IMR-90 (cell line): ENCODE measurements around the gene KRT78. TPM values are rescaled to one million over a fixed set of nuclear protein-coding genes. Genes with fewer than 3 reads are reported as not detected.

Experiments used
- ATAC-seq: fragments of 200-7000 bp; cut with Tn5 transposase; 2 replicates; pipeline ENCODE4 v1.9.1; 2020; ENCODE audit warnings: low read depth, mild to moderate bottlenecking, moderate library complexity
- BruUV-seq: library from RNA; stranded (reverse); fragments of 400-500 nt; replicated peaks from 2 replicates; lab custom pipeline; 2021; lab: Mats Ljungman, UMichigan
- CTCF ChIA-PET: fragments of 300-600 bp; formaldehyde crosslinking; extraction: SDS; loops from one replicate; lab custom pipeline; 2021; ENCODE audit warnings: antibody characterized with exemption; lab: Yijun Ruan, JAX
- POLR2A ChIA-PET: fragments of 300-600 bp; sonication (Branson Sonifier 250); formaldehyde crosslinking; loops from one replicate; lab custom pipeline; 2022; ENCODE audit warnings: antibody characterized with exemption; ENCODE audit not compliant: unreplicated experiment; lab: Charles Lee
- DNase-seq: peaks from one replicate; pipeline ENCODE4 v3.0.0; 2013
- H2AFZ ChIP-seq: replicated peaks from 2 replicates; pipeline ENCODE3; 2013; ENCODE audit warnings: low read length, mild to moderate bottlenecking; ENCODE audit not compliant: poor library complexity
- H2AK5ac ChIP-seq: 2 replicates; pipeline ENCODE4 v1.6.1; 2013; ENCODE audit warnings: low read depth, low read length, inconsistent platforms
- H2AK9ac ChIP-seq: replicated peaks from 2 replicates; pipeline ENCODE3; 2013; ENCODE audit warnings: mild to moderate bottlenecking, low read depth, low read length, moderate library complexity; ENCODE audit not compliant: poor library complexity
- H2BK120ac ChIP-seq: 2 replicates; pipeline ENCODE4 v1.6.1; 2013; ENCODE audit warnings: low read depth, low read length, inconsistent platforms
- H2BK15ac ChIP-seq: 3 replicates; pipeline ENCODE4 v1.6.1; 2013; ENCODE audit warnings: low read depth, low read length, inconsistent platforms
- H2BK20ac ChIP-seq: 2 replicates; pipeline ENCODE4 v1.6.1; 2013; ENCODE audit warnings: low read depth, mild to moderate bottlenecking, inconsistent platforms, low read length, moderate library complexity
- H2BK5ac ChIP-seq: 2 replicates; pipeline ENCODE4 v1.6.1; 2013; ENCODE audit warnings: mild to moderate bottlenecking, low read depth, low read length, inconsistent platforms; ENCODE audit not compliant: poor library complexity, severe bottlenecking
- H3K14ac ChIP-seq: replicated peaks from 2 replicates; pipeline ENCODE4 v1.6.1; 2013; ENCODE audit warnings: low read depth, low read length, inconsistent platforms
- H3K18ac ChIP-seq: 2 replicates; pipeline ENCODE4 v1.6.1; 2013; ENCODE audit warnings: low read depth, low read length, control low read depth
- H3K23ac ChIP-seq: 2 replicates; pipeline ENCODE4 v1.6.1; 2013; ENCODE audit warnings: low read depth, low read length, inconsistent platforms
- H3K27ac ChIP-seq: 2 replicates; pipeline ENCODE4 v1.5.1; 2013; ENCODE audit warnings: mild to moderate bottlenecking, control low read depth, low read length; ENCODE audit not compliant: insufficient read depth
- H3K27me3 ChIP-seq: 2 replicates; pipeline ENCODE4 v1.6.1; 2013; ENCODE audit warnings: low read length; ENCODE audit not compliant: control insufficient read depth, insufficient read depth
- H3K36me3 ChIP-seq: 2 replicates; pipeline ENCODE4 v1.6.1; 2013; ENCODE audit warnings: low read length, mixed read lengths; ENCODE audit not compliant: control insufficient read depth, insufficient read depth
- H3K4ac ChIP-seq: 2 replicates; pipeline ENCODE4 v1.6.1; 2013; ENCODE audit warnings: low read depth, low read length, inconsistent platforms
- H3K4me1 ChIP-seq: 2 replicates; pipeline ENCODE4 v1.6.1; 2013; ENCODE audit warnings: low read length, mixed read lengths; ENCODE audit not compliant: control insufficient read depth, insufficient read depth
- H3K4me2 ChIP-seq: 2 replicates; pipeline ENCODE4 v1.6.1; 2013; ENCODE audit warnings: low read depth, mild to moderate bottlenecking, control low read depth, low read length, moderate library complexity
- H3K4me3 ChIP-seq: 2 replicates; pipeline ENCODE4 v1.5.1; 2013; ENCODE audit warnings: low read depth, mild to moderate bottlenecking, control low read depth, low read length, moderate library complexity; ENCODE audit not compliant: insufficient read depth
- H3K56ac ChIP-seq: 2 replicates; pipeline ENCODE4 v1.6.1; 2013; ENCODE audit warnings: low read length, inconsistent platforms; ENCODE audit not compliant: insufficient read depth; ENCODE audit errors: extremely low read depth
- H3K79me1 ChIP-seq, 2 experiments: 2 replicates each; pipeline ENCODE4 v1.6.1; 2013; ENCODE audit warnings: low read length in 2 of 2, inconsistent platforms in 1 of 2, low read depth in 1 of 2
- H3K9ac ChIP-seq: 2 replicates; pipeline ENCODE4 v1.6.1; 2013; ENCODE audit warnings: low read depth, low read length, control low read depth
- H3K9me1 ChIP-seq: 2 replicates; pipeline ENCODE4 v1.6.1; 2013; ENCODE audit warnings: low read length, inconsistent platforms; ENCODE audit not compliant: insufficient read depth
- H3K9me3 ChIP-seq: 2 replicates; pipeline ENCODE4 v1.6.1; 2013; ENCODE audit warnings: low read length; ENCODE audit not compliant: control insufficient read depth, insufficient read depth
- H4K20me1 ChIP-seq: 2 replicates; pipeline ENCODE4 v1.6.1; 2013; ENCODE audit warnings: low read length, inconsistent platforms; ENCODE audit not compliant: insufficient read depth
- H4K5ac ChIP-seq: 2 replicates; pipeline ENCODE4 v1.6.1; 2013; ENCODE audit warnings: mild to moderate bottlenecking, low read depth, low read length, control low read depth
- H4K8ac ChIP-seq, 2 experiments: 2 replicates each; pipeline ENCODE4 v1.6.1; 2013; ENCODE audit warnings: low read depth in 2 of 2, low read length in 2 of 2, control low read depth in 1 of 2, inconsistent platforms in 1 of 2
- H4K91ac ChIP-seq: 2 replicates; pipeline ENCODE4 v1.6.1; 2013; ENCODE audit warnings: low read depth, low read length, inconsistent platforms; ENCODE audit not compliant: insufficient read depth
- BHLHE40 ChIP-seq: fragments of 150-350 bp; IDR thresholded peaks from 2 replicates; pipeline ENCODE4 v1.6.1; 2016; ENCODE audit warnings: mild to moderate bottlenecking, low read depth, low read length
- CEBPB ChIP-seq: IDR thresholded peaks from 2 replicates; pipeline ENCODE4 v1.6.1; 2012; ENCODE audit warnings: low read depth, low read length, improper control_type of control experiment
- CHD1 ChIP-seq: IDR thresholded peaks from 2 replicates; pipeline ENCODE4 v1.6.1; 2012; ENCODE audit warnings: low read depth, low read length, improper control_type of control experiment
- CTCF ChIP-seq: conservative IDR thresholded peaks from 2 replicates; pipeline ENCODE4 v1.5.1; 2012; ENCODE audit warnings: mild to moderate bottlenecking, low read depth, low read length, improper control_type of control experiment
- ELK1 ChIP-seq: fragments of 150-350 bp; IDR thresholded peaks from 2 replicates; pipeline ENCODE4 v1.6.1; 2016; ENCODE audit warnings: low read depth, mild to moderate bottlenecking, low read length, moderate library complexity, borderline replicate concordance
- FOS ChIP-seq: fragments of 150-350 bp; IDR thresholded peaks from 2 replicates; pipeline ENCODE4 v1.6.1; 2016; ENCODE audit warnings: low read depth, low read length
- MAFK ChIP-seq: IDR thresholded peaks from 2 replicates; pipeline ENCODE4 v1.6.1; 2012; ENCODE audit warnings: low read depth, low read length, improper control_type of control experiment
- MAZ ChIP-seq: IDR thresholded peaks from 2 replicates; pipeline ENCODE4 v1.6.1; 2012; ENCODE audit warnings: low read depth, mild to moderate bottlenecking, low read length, improper control_type of control experiment, moderate library complexity, borderline replicate concordance
- MXI1 ChIP-seq: IDR thresholded peaks from 2 replicates; pipeline ENCODE4 v1.6.1; 2012; ENCODE audit warnings: low read depth, mild to moderate bottlenecking, low read length, moderate library complexity, borderline replicate concordance
- NFE2L2 ChIP-seq: fragments of 150-350 bp; IDR thresholded peaks from 2 replicates; pipeline ENCODE4 v1.6.1; 2016; ENCODE audit warnings: low read depth, mild to moderate bottlenecking, low read length
- POLR2A ChIP-seq: IDR thresholded peaks from 2 replicates; pipeline ENCODE4 v1.6.1; 2012; ENCODE audit warnings: mild to moderate bottlenecking, low read depth, low read length
- RCOR1 ChIP-seq: IDR thresholded peaks from 2 replicates; pipeline ENCODE4 v1.6.1; 2012; ENCODE audit warnings: mild to moderate bottlenecking, low read length, improper control_type of control experiment; ENCODE audit not compliant: insufficient replicate concordance
- RFX5 ChIP-seq: IDR thresholded peaks from 2 replicates; pipeline ENCODE4 v1.8.0; 2012; ENCODE audit warnings: low read depth, mild to moderate bottlenecking, low read length, moderate library complexity
- SMC3 ChIP-seq: fragments of 150-350 bp; IDR thresholded peaks from 2 replicates; pipeline ENCODE4 v1.6.1; 2016; ENCODE audit warnings: low read depth, mild to moderate bottlenecking, antibody characterized with exemption, low read length, moderate library complexity
- USF2 ChIP-seq: fragments of 150-350 bp; IDR thresholded peaks from 2 replicates; pipeline ENCODE4 v1.6.1; 2017; ENCODE audit warnings: mild to moderate bottlenecking, antibody characterized with exemption, low read length, low read depth
- WGBS, 2 experiments: methylation state at CpG; one replicate each; pipeline versions ENCODE4 v1.1.5 to v1.1.7; 2013; ENCODE audit warnings: missing lambda C conversion rate in 2 of 2; ENCODE audit not compliant: insufficient read length in 1 of 2; ENCODE audit errors: extremely low coverage in 2 of 2; 5-methylcytosine and 5-hydroxymethylcytosine counted together
- dilution Hi-C: fragments of 300-500 bp; cut with HindIII; formaldehyde crosslinking; loops from one replicate; pipeline ENCODE4 v1.14.3; 2018; ENCODE audit warnings: low sequenced_read_pairs; ENCODE audit not compliant: unreplicated experiment
- in situ Hi-C: fragments of 300-500 bp; cut with MboI; formaldehyde crosslinking; loops from 3 replicates; pipeline ENCODE4 v1.14.3; 2019; ENCODE audit warnings: low sequenced_read_pairs, inconsistent platforms, mixed read lengths
- intact Hi-C: fragments of 100-400 bp; cut with micrococcal nuclease; formaldehyde crosslinking; loops from 2 replicates; pipeline ENCODE4 v1.10.0; 2022
- polyA plus RNA-seq, 3 experiments: library from polyadenylated mRNA; depleted of rRNA; stranded (reverse); fragments of >200 nt; gene quantifications; 2 replicates each; pipeline ENCODE4 v1.2.3, GENCODE V29; 2012; ENCODE audit warnings: low replicate concordance in 1 of 3
- total RNA-seq: library from RNA; depleted of rRNA; stranded (reverse); fragments of >200 nt; gene quantifications from 2 replicates; pipeline ENCODE4 v1.2.3, GENCODE V29; 2012

The KRT78 gene
- total and polyA plus RNA-seq, 2 of the 4 experiments (the other 2 are of a cell fraction) = not detected

- H2BK120ac ChIP-seq = peak overlapping the region; percentile 54; the same call in 1 of the 2 replicates
- no peak for ATAC-seq
- no peak overlapping the region for H3K4me2 ChIP-seq
- ChIA-PET CTCF (no interaction called here), POLR2A (no interaction called here)
- dilution Hi-C loops (no loop called here), in situ Hi-C loops (no loop called here), intact Hi-C loops (no loop called here)
- peaks cover 7% of the 10 kb centered on the region; the same call in 1 of the 2 replicates for H3K27me3 ChIP-seq
- TF ChIP-seq FOS (no peak), CTCF (no peak), SMC3 (no peak), USF2 (no peak), MAZ (no peak), CHD1 (no peak), CEBPB (no peak), POLR2A (no peak), RCOR1 (no peak), NFE2L2 (no peak), RFX5 (no peak), ELK1 (no peak), MXI1 (no peak), MAFK (no peak), BHLHE40 (no peak)
- no peak for DNase-seq
- H2AK9ac ChIP-seq = no peak overlapping the region
- no peak overlapping the region for H2AFZ ChIP-seq
- BruUV-seq = no TSS peak
- H4K91ac ChIP-seq = peak overlapping the region; percentile 81
- 80% methylated on average over 1 of the region's 4 CpGs; no CpG with 5 or more reads in 1 of the 2 experiments for WGBS, 2 experiments
- H2BK20ac ChIP-seq = peak overlapping the region; percentile 62; the same call in 1 of the 2 replicates
- no peaks in the 10 kb centered on the region for H3K79me1 ChIP-seq
- H3K9ac ChIP-seq = no peak overlapping the region
- no peak overlapping the region for H3K14ac ChIP-seq
- no peaks in the 10 kb centered on the region for H3K36me3 ChIP-seq
- H4K8ac ChIP-seq = no peak overlapping the region
- no peak overlapping the region for H3K27ac ChIP-seq
- H3K4ac ChIP-seq = no peak overlapping the region
- no peak overlapping the region for H3K56ac ChIP-seq
- no peak overlapping the region for H3K23ac ChIP-seq
- peaks cover 20% of the 10 kb centered on the region for H3K9me1 ChIP-seq
- H2BK15ac ChIP-seq = no peak overlapping the region
- H2BK5ac ChIP-seq = no peak overlapping the region
- peak overlapping the region; percentile 49; the same call in 1 of the 2 replicates for H2AK5ac ChIP-seq
- no peak overlapping the region for H3K18ac ChIP-seq
- no peaks in the 10 kb centered on the region for H3K9me3 ChIP-seq
- H3K4me3 ChIP-seq = no peak overlapping the region
- H4K5ac ChIP-seq = no peak overlapping the region
- H3K4me1 ChIP-seq = peaks cover 18% of the 10 kb centered on the region
- no peaks in the 10 kb centered on the region for H4K20me1 ChIP-seq
These were observed 14.1 kb downstream of the KRT78 start for GRCh38 chr12:52834727-52835001.
